Measurements from ENCODE around the gene TLR7. TPM values are rescaled to one million over a fixed set of nuclear protein-coding genes. Genes with fewer than 3 reads are reported as not detected.

Gene TLR7
- total and polyA plus RNA-seq, 7 donors = 0.03 to 0.73 (median 0.08) TPM

- intact Hi-C loops (cut with DNase I) = no loop called here
- ATAC-seq (no peak), DNase-seq (no peak)
- TF ChIP-seq CTCF (IDR thresholded peaks at IDR 0.05) = no peak
- Histone ChIP-seq H3K4me3 (no peak overlapping the region), H3K4me1 (no peaks in the 10 kb centered on the region), H3K36me3 (ENCODE audit: insufficient read depth in 1 of 2, low read depth in 1 of 2) (no peaks in the 10 kb centered on the region), H3K9me3 (no peaks in the 10 kb centered on the region), H3K27me3 (ENCODE audit: insufficient read depth in 3 of 3, low read length in 2 of 3) (peaks cover 0 to 7% (median 0%) of the 10 kb centered on the region in 3 donors), H3K27ac (no peak overlapping the region)
- 80 to 84% (median 81%) methylated on average over 10 of the region's 10 CpGs for WGBS, 3 donors
Measured at GRCh38 chrX:12921886-12922598, 55.2 kb downstream of the TLR7 start.

- no peak for DNase-seq
- H3K27ac ChIP-seq = no peak overlapping the region
- TF ChIP-seq CTCF (IDR thresholded peaks at IDR 0.05) = no peak
- no peak overlapping the region for H3K4me3 ChIP-seq
- H3K36me3 ChIP-seq (ENCODE audit: insufficient read depth in 1 of 2, low read depth in 1 of 2) = no peaks in the 10 kb centered on the region
- no peak for ATAC-seq
- intact Hi-C loops (cut with DNase I) = no loop called here
- H3K27me3 ChIP-seq (ENCODE audit: insufficient read depth in 3 of 3, low read length in 2 of 3) = peaks cover 0 to 7% (median 0%) of the 10 kb centered on the region in 3 donors
- H3K9me3 ChIP-seq = no peaks in the 10 kb centered on the region
- no peaks in the 10 kb centered on the region for H3K4me1 ChIP-seq
Measured at GRCh38 chrX:12922599-12922919, 55.7 kb downstream of the TLR7 start.

- ATAC-seq (no peak), DNase-seq (no peak)
- no peak for TF ChIP-seq CTCF (IDR thresholded peaks at IDR 0.05)
- Histone ChIP-seq H3K4me3 (no peak overlapping the region), H3K36me3 (ENCODE audit: insufficient read depth in 1 of 2, low read depth in 1 of 2) (no peaks in the 10 kb centered on the region), H3K27ac (no peak overlapping the region), H3K4me1 (no peaks in the 10 kb centered on the region), H3K27me3 (ENCODE audit: insufficient read depth in 3 of 3, low read length in 2 of 3) (peaks cover 0 to under 1% (median 0%) of the 10 kb centered on the region in 3 donors), H3K9me3 (no peaks in the 10 kb centered on the region)
- intact Hi-C loops (cut with DNase I) = no loop called here
- WGBS, 3 donors = 70 to 89% (median 76%) methylated on average over 4 of the region's 4 CpGs
Measured at GRCh38 chrX:12929701-12930100, 62.8 kb downstream of the TLR7 start.

GRCh38 chrX:12930150-12930549 lies 63.3 kb downstream of the TLR7 start:
- DNase-seq (no peak), ATAC-seq (no peak)
- TF ChIP-seq CTCF (IDR thresholded peaks at IDR 0.05) = no peak
- no peak overlapping the region for H3K27ac ChIP-seq
- no peaks in the 10 kb centered on the region for H3K4me1 ChIP-seq
- no peaks in the 10 kb centered on the region for H3K36me3 ChIP-seq (ENCODE audit: insufficient read depth in 1 of 2, low read depth in 1 of 2)
- no peak overlapping the region for H3K4me3 ChIP-seq
- no peaks in the 10 kb centered on the region for H3K27me3 ChIP-seq (ENCODE audit: insufficient read depth in 3 of 3, low read length in 2 of 3)
- intact Hi-C loops (cut with DNase I) = no loop called here
- 82 to 94% (median 88%) methylated on average over 2 of the region's 2 CpGs for WGBS, 3 donors
- no peaks in the 10 kb centered on the region for H3K9me3 ChIP-seq

GRCh38 chrX:12932244-12932643 lies 65.4 kb downstream of the TLR7 start:
- H3K27ac ChIP-seq = no peak overlapping the region
- 90 to 95% (median 95%) methylated on average over 1 of the region's 1 CpG for WGBS, 3 donors
- no peaks in the 10 kb centered on the region for H3K4me1 ChIP-seq
- H3K27me3 ChIP-seq (ENCODE audit: insufficient read depth in 3 of 3, low read length in 2 of 3) = no peaks in the 10 kb centered on the region
- intact Hi-C loops (cut with DNase I) = no loop called here
- no peaks in the 10 kb centered on the region for H3K9me3 ChIP-seq
- DNase-seq = no peak
- TF ChIP-seq CTCF (IDR thresholded peaks at IDR 0.05) = no peak
- no peak overlapping the region for H3K4me3 ChIP-seq
- ATAC-seq = no peak
- no peaks in the 10 kb centered on the region for H3K36me3 ChIP-seq (ENCODE audit: insufficient read depth in 1 of 2, low read depth in 1 of 2)

Data from psoas muscle (tissue), 8 donors.